Measurements from ENCODE around the gene PSD4. TPM values are rescaled to one million over a fixed set of nuclear protein-coding genes. Genes with fewer than 3 reads are reported as not detected.

Gene PSD4
- total and polyA plus RNA-seq, 2 of the 4 experiments (the other 2 are of a cell fraction): 0.36 to 0.70 TPM

GRCh38 chr2:113198790-113199612, 25.2 kb downstream of the PSD4 start:
- Histone ChIP-seq H3K27me3 (ENCODE audit: control insufficient read depth, insufficient read depth, low read length) (peaks cover 19% of the 10 kb centered on the region; the same call in 1 of the 2 replicates), H2AFZ (replicated peaks; ENCODE audit: low read length, poor library complexity) (peak overlapping the region; percentile 95), H3K36me3 (ENCODE audit: control insufficient read depth, insufficient read depth, low read length) (no peaks in the 10 kb centered on the region), H3K23ac (ENCODE audit: low read depth, low read length) (no peak overlapping the region), H3K14ac (replicated peaks; ENCODE audit: low read depth, low read length) (no peak overlapping the region), H2BK15ac (ENCODE audit: low read depth, low read length) (no peak overlapping the region), H3K18ac (ENCODE audit: low read depth, low read length) (no peak overlapping the region), H4K8ac (ENCODE audit: low read depth in 2 of 2, low read length in 2 of 2) (peak overlapping the region in 1 of 2 experiments; percentile 75; a peak in 1 of 4 replicates), H2BK20ac (ENCODE audit: low read depth, low read length) (no peak overlapping the region), H3K79me1 (ENCODE audit: low read depth in 1 of 2, low read length in 2 of 2) (no peaks in the 10 kb centered on the region), H3K4me2 (ENCODE audit: low read depth, low read length) (peak overlapping the region; percentile 96), H2AK5ac (ENCODE audit: low read depth, low read length) (no peak overlapping the region), H3K4me1 (ENCODE audit: control insufficient read depth, insufficient read depth, low read length) (no peaks in the 10 kb centered on the region), H2AK9ac (replicated peaks; ENCODE audit: low read depth, low read length, poor library complexity) (peak overlapping the region; percentile 47), H2BK5ac (ENCODE audit: low read depth, low read length, poor library complexity, severe bottlenecking) (no peak overlapping the region), H3K4me3 (ENCODE audit: insufficient read depth, low read depth, low read length) (peak overlapping the region; percentile 78), H3K9ac (ENCODE audit: low read depth, low read length) (peak overlapping the region; percentile 41), H3K27ac (ENCODE audit: insufficient read depth, low read length) (no peak overlapping the region; the same call in 1 of the 2 replicates), H3K9me1 (ENCODE audit: insufficient read depth, low read length) (no peaks in the 10 kb centered on the region), H2BK120ac (ENCODE audit: low read depth, low read length) (no peak overlapping the region), H3K4ac (ENCODE audit: low read depth, low read length) (no peak overlapping the region), H4K20me1 (ENCODE audit: insufficient read depth, low read length) (no peaks in the 10 kb centered on the region), H3K9me3 (ENCODE audit: control insufficient read depth, insufficient read depth, low read length) (no peaks in the 10 kb centered on the region), H4K91ac (ENCODE audit: insufficient read depth, low read depth, low read length) (no peak overlapping the region), H3K56ac (ENCODE audit: extremely low read depth, insufficient read depth, low read length) (no peak overlapping the region), H4K5ac (ENCODE audit: low read depth, low read length) (no peak overlapping the region)
- BruUV-seq (replicated peaks): no TSS peak
- TF ChIP-seq MAZ (IDR thresholded peaks at IDR 0.05; ENCODE audit: borderline replicate concordance, low read depth, low read length): peak; percentile 93
- TF ChIP-seq RAD21 (IDR thresholded peaks at IDR 0.05; ENCODE audit: low read length): peak; percentile 44
- peak; percentile 83 for TF ChIP-seq CTCF (conservative IDR thresholded peaks at IDR 0.05; ENCODE audit: low read depth, low read length)
- TF ChIP-seq SMC3 (IDR thresholded peaks at IDR 0.05; ENCODE audit: low read depth, low read length): peak; percentile 54
- TF ChIP-seq MXI1 (IDR thresholded peaks at IDR 0.05; ENCODE audit: borderline replicate concordance, low read depth, low read length): peak; percentile 82
- TF ChIP-seq FOS (IDR thresholded peaks at IDR 0.05; ENCODE audit: low read depth, low read length): no peak
- ChIA-PET POLR2A (ENCODE audit: unreplicated experiment) (no interaction called here), CTCF (interaction anchor here (0.6 to 2.1 kb wide), 10 partner anchors 8 to 172 kb away, joined by 3 to 24 read pairs (median 4); no protein-coding TSS in a partner anchor)
- 1% methylated on average over 47 of the region's 79 CpGs; no CpG with 5 or more reads in 1 of the 2 experiments for WGBS, 2 experiments (ENCODE audit: extremely low coverage in 2 of 2, insufficient read length in 1 of 2)
- peak; percentile 47 for DNase-seq
- ATAC-seq (ENCODE audit: low read depth): peak; percentile 95
- intact Hi-C loops (cut with micrococcal nuclease): loop anchor here (1.0 kb wide), 2 partner anchors 61 to 119 kb away; no protein-coding TSS in a partner anchor
- dilution Hi-C loops (cut with HindIII; ENCODE audit: low sequenced_read_pairs, unreplicated experiment): no loop called here
- in situ Hi-C loops (cut with MboI; ENCODE audit: low sequenced_read_pairs): no loop called here
